ENCODE data around the gene HAND2. TPM values are rescaled to one million over a fixed set of nuclear protein-coding genes. Genes with fewer than 3 reads are reported as not detected.

Gene HAND2
- total RNA-seq, 1 experiment from 2014 or later = not detected

- no peak for DNase-seq
- Histone ChIP-seq H3K36me3 (ENCODE audit: low read depth) (no peaks in the 10 kb centered on the region), H3F3A (ENCODE audit: insufficient read depth, low read depth) (no peaks in the 10 kb centered on the region), H3K4me3 (no peak overlapping the region), H3K27ac (no peak overlapping the region), H3K9me3 (ENCODE audit: insufficient read depth, low read depth) (no peaks in the 10 kb centered on the region), H4K20me1 (ENCODE audit: insufficient read depth) (no peaks in the 10 kb centered on the region), H3K27me3 (ENCODE audit: insufficient read depth, low read depth) (no peaks in the 10 kb centered on the region), H3K4me2 (no peak overlapping the region), H3K4me1 (replicated peaks; ENCODE audit: insufficient read depth) (no peaks in the 10 kb centered on the region), H2AFZ (no peak overlapping the region), H3K9me2 (ENCODE audit: insufficient read depth) (no peaks in the 10 kb centered on the region), H3K79me2 (ENCODE audit: low read depth) (no peaks in the 10 kb centered on the region)
- ChIA-PET CTCF (no interaction called here), POLR2A (ENCODE audit: unreplicated experiment) (no interaction called here)
- no TSS peak for BruUV-seq (replicated peaks)
- intact Hi-C loops (cut with micrococcal nuclease; ENCODE audit: unreplicated experiment) = no loop called here
- TF ChIP-seq EZH2 (IDR thresholded peaks at IDR 0.05; ENCODE audit: low read depth) (no peak), CTCF (conservative IDR thresholded peaks at IDR 0.05) (no peak)
These were observed 1.4 kb downstream of the HAND2 start for GRCh38 chr4:173528378-173529321.

GRCh38 chr4:173527103-173527891 lies 2.7 kb downstream of the HAND2 start:
- intact Hi-C loops (cut with micrococcal nuclease; ENCODE audit: unreplicated experiment) = no loop called here
- no peak overlapping the region for H3K4me2 ChIP-seq
- POLR2A ChIA-PET (ENCODE audit: unreplicated experiment) = no interaction called here
- H2AFZ ChIP-seq = no peak overlapping the region
- no peaks in the 10 kb centered on the region for H3K36me3 ChIP-seq (ENCODE audit: low read depth)
- DNase-seq = no peak
- no peaks in the 10 kb centered on the region for H3K9me2 ChIP-seq (ENCODE audit: insufficient read depth)
- H3K27ac ChIP-seq = no peak overlapping the region
- CTCF ChIA-PET = no interaction called here
- H3K79me2 ChIP-seq (ENCODE audit: low read depth) = no peaks in the 10 kb centered on the region
- no peaks in the 10 kb centered on the region for H3K9me3 ChIP-seq (ENCODE audit: insufficient read depth, low read depth)
- no peak for TF ChIP-seq EZH2 (IDR thresholded peaks at IDR 0.05; ENCODE audit: low read depth)
- no peak for TF ChIP-seq CTCF (conservative IDR thresholded peaks at IDR 0.05)
- H3K4me1 ChIP-seq (replicated peaks; ENCODE audit: insufficient read depth) = no peaks in the 10 kb centered on the region
- H3K27me3 ChIP-seq (ENCODE audit: insufficient read depth, low read depth) = no peaks in the 10 kb centered on the region
- no peak overlapping the region for H3K4me3 ChIP-seq
- no peaks in the 10 kb centered on the region for H3F3A ChIP-seq (ENCODE audit: insufficient read depth, low read depth)
- BruUV-seq (replicated peaks) = no TSS peak
- no peaks in the 10 kb centered on the region for H4K20me1 ChIP-seq (ENCODE audit: insufficient read depth)

- DNase-seq = no peak
- ChIA-PET CTCF (no interaction called here), POLR2A (ENCODE audit: unreplicated experiment) (no interaction called here)
- Histone ChIP-seq H3K27ac (no peak overlapping the region), H3F3A (ENCODE audit: insufficient read depth, low read depth) (no peaks in the 10 kb centered on the region), H3K4me3 (no peak overlapping the region), H3K79me2 (ENCODE audit: low read depth) (no peaks in the 10 kb centered on the region), H2AFZ (no peak overlapping the region), H3K9me2 (ENCODE audit: insufficient read depth) (no peaks in the 10 kb centered on the region), H3K36me3 (ENCODE audit: low read depth) (no peaks in the 10 kb centered on the region), H3K4me1 (replicated peaks; ENCODE audit: insufficient read depth) (no peaks in the 10 kb centered on the region), H4K20me1 (ENCODE audit: insufficient read depth) (no peaks in the 10 kb centered on the region), H3K27me3 (ENCODE audit: insufficient read depth, low read depth) (no peaks in the 10 kb centered on the region), H3K9me3 (ENCODE audit: insufficient read depth, low read depth) (no peaks in the 10 kb centered on the region), H3K4me2 (no peak overlapping the region)
- intact Hi-C loops (cut with micrococcal nuclease; ENCODE audit: unreplicated experiment) = no loop called here
- TF ChIP-seq CTCF (conservative IDR thresholded peaks at IDR 0.05) (no peak), EZH2 (IDR thresholded peaks at IDR 0.05; ENCODE audit: low read depth) (no peak)
- BruUV-seq (replicated peaks) = no TSS peak
These were observed 3.3 kb downstream of the HAND2 start for GRCh38 chr4:173526724-173527102.
